HG03469 (cell line): ENCODE measurements around the gene PFKL.

Experiments
- ATAC-seq: cut with Tn5 transposase; IDR thresholded peaks from one replicate; pipeline ENCODE4 v1.9.1; 2021; ENCODE audit warnings: mild to moderate bottlenecking, moderate library complexity, moderate number of reproducible peaks; ENCODE audit not compliant: unreplicated experiment

Gene PFKL

DNA sequence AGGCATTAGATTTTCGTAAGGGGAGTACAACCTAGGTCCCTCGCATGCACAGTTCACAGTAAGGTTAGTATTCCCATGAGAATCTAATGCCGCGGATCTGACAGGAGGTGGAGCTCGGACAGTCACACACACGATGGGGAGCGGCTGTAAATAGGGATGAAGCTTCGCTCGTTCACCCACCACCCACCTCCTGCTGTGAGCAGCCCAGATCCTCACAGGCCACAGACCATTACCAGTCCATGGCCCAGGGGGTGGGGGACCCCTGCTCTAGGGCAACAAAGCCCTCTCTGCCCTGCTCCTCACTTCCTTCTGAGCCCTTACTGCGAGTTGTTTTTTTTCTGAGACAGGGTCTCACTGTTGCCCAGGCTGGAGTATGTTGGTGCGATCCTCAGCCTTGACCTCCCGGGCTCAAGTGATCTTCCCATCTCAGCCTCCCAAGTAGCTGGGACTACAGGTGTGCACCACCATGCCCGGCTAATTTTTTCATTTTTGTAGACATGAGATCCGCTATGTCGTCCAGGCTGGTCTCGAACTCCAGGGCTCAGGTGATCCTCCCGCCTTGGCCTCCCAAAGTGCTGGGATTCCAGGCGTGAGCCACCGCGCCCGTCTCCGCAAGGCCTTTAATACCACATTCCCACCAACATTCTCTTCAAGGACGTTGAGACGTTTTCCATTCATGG is 74.9 kb downstream of the PFKL start:
- no peak for ATAC-seq

GRCh38 chr21:44375281-44375651 is 75.4 kb downstream of the PFKL start:
- ATAC-seq = no peak

- ATAC-seq = no peak
Measured at GRCh38 chr21:44375761-44376241, 75.9 kb downstream of the PFKL start.

DNA sequence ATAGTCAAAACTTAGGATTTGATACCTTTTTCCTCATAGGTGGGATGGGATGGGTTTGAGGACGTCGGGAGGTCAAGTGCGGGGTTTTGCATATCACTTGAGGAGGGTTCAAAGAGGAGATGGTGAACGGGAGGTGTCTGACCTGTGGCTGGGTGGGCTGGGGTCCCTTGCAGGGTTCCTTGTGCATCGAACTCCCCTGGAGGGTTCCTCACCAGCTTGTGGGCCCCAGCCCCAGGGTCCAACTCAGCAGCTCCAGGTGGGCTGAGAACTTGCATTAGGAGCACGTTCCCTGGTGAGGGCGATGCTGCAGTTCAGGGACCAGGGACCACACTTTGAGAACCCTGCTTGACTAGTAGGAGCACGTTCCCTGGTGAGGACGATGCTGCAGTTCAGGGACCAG is 76.8 kb downstream of the PFKL start:
- no peak for ATAC-seq
